GM12872 (cell line): Measurements from ENCODE around the gene ZNF724.

Source experiments
- TF ChIP-seq, protein P1 (sequence below): IDR thresholded peaks from 3 replicates; pipeline ENCODE4 v1.5.1; 2011; ENCODE audit warnings: low read depth, mild to moderate bottlenecking, low read length, moderate library complexity; ENCODE audit not compliant: insufficient read depth

The ZNF724 gene

DNA sequence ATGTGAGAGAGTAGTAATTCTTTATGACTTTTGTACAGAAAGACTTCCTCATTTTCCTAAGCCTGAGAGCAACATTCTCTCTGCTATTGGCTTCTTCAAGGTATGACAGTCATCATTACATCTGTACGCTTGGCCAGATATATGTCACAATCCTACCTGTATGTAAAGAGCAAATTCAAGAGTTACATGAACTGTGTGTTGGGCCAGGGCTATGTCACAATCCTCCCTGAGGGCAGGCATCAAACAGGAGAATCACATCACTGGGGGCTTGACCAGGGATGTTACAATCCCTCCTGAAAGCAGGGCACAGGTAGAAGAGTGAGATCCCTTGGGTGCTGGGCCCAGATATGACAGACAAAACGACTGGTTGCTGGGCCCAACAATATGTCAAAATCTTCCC lies 9.8 kb upstream of the ZNF724 start:
- TF ChIP-seq, protein P1, sequence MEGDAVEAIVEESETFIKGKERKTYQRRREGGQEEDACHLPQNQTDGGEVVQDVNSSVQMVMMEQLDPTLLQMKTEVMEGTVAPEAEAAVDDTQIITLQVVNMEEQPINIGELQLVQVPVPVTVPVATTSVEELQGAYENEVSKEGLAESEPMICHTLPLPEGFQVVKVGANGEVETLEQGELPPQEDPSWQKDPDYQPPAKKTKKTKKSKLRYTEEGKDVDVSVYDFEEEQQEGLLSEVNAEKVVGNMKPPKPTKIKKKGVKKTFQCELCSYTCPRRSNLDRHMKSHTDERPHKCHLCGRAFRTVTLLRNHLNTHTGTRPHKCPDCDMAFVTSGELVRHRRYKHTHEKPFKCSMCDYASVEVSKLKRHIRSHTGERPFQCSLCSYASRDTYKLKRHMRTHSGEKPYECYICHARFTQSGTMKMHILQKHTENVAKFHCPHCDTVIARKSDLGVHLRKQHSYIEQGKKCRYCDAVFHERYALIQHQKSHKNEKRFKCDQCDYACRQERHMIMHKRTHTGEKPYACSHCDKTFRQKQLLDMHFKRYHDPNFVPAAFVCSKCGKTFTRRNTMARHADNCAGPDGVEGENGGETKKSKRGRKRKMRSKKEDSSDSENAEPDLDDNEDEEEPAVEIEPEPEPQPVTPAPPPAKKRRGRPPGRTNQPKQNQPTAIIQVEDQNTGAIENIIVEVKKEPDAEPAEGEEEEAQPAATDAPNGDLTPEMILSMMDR = no peak

DNA sequence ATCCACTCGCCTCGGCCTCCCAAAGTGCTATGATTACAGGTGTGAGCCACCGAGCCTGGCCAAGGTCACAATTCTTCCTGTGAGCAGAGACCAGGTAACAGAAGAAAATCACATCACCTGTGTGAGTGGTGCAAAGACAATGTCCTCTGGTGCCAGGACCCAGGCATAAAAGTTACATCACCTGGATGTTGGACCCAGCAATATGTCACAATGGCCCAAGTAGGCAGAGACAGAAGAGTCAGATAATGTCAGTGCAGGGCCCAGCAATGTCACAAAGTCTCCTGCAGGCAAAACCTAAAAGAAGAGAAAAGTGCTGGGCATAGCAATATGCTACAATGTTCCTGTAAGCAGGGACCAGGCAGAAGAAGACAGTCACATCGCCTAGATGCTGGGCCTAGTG lies 5.5 kb upstream of the ZNF724 start:
- TF ChIP-seq, protein P1 = no peak

DNA sequence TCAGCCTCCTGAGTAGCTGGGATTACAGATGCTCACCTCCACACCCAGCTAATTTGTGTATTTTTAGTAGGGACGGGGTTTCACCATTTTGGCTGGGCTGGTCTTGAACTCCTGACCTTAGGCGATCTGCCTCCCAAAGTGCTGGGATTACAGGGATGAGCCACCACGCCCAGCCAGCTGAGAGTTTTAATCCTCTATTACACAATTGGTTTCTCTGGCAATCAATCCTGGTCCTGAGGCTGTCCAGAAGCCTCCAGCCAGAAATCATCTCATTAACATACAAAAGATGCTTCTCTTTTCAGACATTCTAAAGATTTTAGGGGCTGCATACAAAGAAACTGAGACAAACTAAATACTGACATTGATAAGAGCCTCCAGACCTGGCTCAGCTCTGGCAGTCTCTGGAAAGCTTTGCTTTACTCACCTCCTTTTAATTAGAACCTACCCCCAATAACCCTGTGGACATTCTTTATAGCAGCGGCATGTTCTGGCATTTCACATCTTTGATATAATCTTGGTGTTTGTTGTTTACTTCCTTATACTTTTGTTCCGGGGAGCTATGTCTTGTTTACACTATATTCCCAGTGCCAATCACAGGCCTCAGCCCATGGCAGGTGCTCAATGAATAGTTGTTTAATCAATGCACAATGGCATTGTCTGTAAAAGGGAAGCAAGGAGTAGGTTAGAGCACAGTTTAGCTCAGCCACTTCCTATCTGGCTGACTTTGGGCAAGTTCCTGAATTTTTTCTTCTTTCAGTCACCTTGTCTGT lies 4.1 kb upstream of the ZNF724 start:
- TF ChIP-seq, protein P1 = no peak

DNA sequence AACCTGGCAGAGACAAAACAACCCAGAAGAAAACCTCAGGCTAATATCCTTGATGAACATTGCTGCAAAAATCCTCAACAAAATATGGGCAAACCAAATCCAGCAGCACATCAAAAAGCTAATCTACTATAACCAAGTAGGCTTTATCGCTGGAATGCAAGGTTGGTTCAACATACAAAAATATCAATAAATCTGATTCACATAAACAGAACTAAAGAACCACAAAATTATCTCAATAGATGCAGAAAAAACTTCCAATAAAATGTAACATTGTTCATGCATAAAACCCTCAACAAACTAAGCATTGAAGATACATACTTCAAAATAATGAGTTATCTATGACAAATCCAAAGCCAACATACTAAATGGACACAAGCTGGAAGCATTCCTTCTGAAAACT lies 8.8 kb downstream of the ZNF724 start:
- TF ChIP-seq, protein P1 = no peak

DNA sequence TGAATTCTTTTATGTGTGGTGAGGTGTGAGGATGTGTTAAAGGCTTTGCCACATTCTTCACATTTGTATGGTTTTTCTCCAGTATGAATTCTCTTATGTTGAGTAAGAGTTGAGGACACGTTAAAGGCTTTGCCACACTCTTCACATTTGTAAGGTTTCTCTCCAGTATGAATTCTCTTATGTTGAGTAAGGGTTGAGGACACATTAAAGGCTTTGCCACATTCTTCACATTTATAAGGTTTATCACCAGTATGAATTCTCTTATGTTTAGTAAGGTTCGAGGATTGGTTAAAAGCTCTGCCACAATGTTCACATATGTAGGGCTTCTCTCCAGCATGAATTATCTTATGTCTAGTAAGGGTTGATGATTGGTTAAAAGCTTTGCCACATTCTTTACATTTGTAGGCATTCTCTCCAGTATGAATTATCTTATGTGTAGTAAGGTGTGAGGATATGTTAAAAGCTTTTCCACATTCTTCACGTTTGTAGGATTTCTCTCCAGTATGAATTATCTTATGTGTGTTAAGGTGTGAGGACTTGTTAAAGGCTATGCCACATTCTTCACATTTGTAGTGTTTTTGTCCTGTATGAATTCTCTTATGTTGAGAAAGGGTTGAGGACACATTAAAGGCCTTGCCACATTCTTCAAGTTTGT lies 27.1 kb downstream of the ZNF724 start:
- TF ChIP-seq, protein P1 = no peak

DNA sequence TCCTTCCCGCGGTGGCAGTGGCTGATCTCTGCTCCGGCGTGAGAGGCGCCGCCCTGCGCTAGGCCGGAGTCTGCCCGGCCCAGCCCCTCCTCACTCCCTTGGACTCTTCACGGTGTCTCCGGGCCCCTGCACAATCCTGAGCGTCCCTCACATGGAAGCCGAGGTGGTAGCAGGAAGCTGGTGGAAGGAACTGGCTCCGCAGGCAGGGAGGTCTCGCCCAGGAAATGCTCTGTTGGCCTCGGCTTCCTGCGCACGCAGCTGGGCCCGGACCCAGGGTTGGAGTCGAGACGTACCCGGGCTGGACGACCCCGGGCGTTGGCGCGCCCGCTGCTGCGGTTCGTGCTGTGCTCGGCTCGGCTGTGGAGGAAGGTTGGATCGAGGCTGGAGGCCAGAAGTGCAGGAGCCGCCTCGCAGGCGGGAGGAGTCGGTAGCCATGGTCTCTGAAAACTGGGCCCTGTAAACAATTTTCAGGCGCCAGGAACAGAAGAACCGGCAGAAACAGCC lies 46.3 kb downstream of the ZNF724 start:
- TF ChIP-seq, protein P1 = no peak

DNA sequence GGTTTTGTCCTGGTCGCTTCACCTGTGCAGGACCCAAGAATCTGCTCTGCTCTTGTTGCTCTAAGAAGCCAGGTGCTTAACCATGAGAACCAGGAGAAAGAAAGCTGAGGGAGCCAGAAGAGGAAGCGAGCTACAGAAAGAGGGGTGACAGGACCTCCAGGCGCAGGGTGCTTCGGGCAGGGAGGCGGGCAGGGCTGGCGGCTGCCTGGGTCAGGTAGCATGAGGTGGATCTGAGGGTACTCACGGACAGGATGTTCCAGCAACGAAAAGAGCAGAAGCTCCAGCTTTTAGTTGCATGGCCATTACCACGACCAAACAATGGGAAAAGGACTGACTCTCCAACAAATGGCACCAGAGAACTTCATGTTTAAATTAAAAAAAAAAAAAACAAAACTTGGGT lies 59.9 kb downstream of the ZNF724 start:
- TF ChIP-seq, protein P1 = no peak
